Astrocyte (in vitro differentiated cells and primary cell): ENCODE data around the gene OPCML.

Experiments used
- CTCF ChIP-seq: IDR thresholded peaks from 2 replicates; pipeline ENCODE4 v1.5.1; 2011; ENCODE audit warnings: low read depth, mild to moderate bottlenecking, inconsistent platforms, low read length, moderate library complexity; ENCODE audit not compliant: insufficient read depth
- EZH2 ChIP-seq: IDR thresholded peaks from 2 replicates; pipeline ENCODE4 v1.6.1; 2012; ENCODE audit warnings: mild to moderate bottlenecking, low read length, inconsistent platforms; ENCODE audit not compliant: insufficient read depth

DNA sequence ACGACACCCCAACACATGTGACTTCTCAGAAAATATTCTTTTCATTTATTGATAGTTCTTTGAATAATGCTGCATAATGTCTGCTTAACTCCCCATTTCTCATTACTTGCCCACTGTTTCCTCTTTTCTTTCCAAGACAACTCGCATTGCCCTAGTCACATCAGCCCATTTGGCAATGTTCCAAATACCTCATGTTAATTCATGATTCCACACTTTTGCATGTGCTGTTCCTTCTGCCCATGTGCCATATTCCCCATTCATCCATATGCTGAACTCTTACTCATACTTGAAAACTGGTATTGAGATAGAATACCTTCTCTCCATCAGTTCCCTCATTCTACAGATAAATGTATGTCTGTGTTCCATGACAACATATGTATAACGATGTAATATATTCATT lies 993.7 kb downstream of the OPCML start:
- TF ChIP-seq CTCF, result no peak
- no peak for TF ChIP-seq EZH2
